ENCODE measurements around the gene NOL12.

GRCh38 chr22:37696657-37697537 lies 10.8 kb downstream of the NOL12 start, which contains the start of gene TRIOBP:
- TF ChIP-seq GATA2 (CRISPR knock-in tag; IDR thresholded peaks at IDR 0.05) = no peak
- TF ChIP-seq FOXM1 (IDR thresholded peaks at IDR 0.05; ENCODE audit: low read depth) = no peak
- TF ChIP-seq RCOR1 (IDR thresholded peaks at IDR 0.05; ENCODE audit: low read length) = no peak
- TF ChIP-seq CTCF (IDR thresholded peaks at IDR 0.05) = peak; percentile 61
- peak; percentile 60; the same call in 1 of the 2 replicates for TF ChIP-seq POLR2AphosphoS5 (IDR thresholded peaks at IDR 0.05; ENCODE audit: low read depth, low read length)
- no peak for TF ChIP-seq JUND (IDR thresholded peaks at IDR 0.05)
- peak; percentile 64 for TF ChIP-seq RAD21 (IDR thresholded peaks at IDR 0.05; ENCODE audit: low read length)
- no peak for TF ChIP-seq IRF3 (IDR thresholded peaks at IDR 0.05; ENCODE audit: low read depth, low read length)
- TF ChIP-seq USF1 (IDR thresholded peaks at IDR 0.05; ENCODE audit: borderline replicate concordance, low read depth) = no peak
- no peak for TF ChIP-seq MEF2A (IDR thresholded peaks at IDR 0.05; ENCODE audit: borderline replicate concordance, low read depth)
- 0 out of 2 replicates have a peak, but pooled peaks have one; percentile 45 for TF ChIP-seq RFX5 (IDR thresholded peaks at IDR 0.05; ENCODE audit: low read length)

All from SK-N-SH (cell line).